A549 (cell line): Measurements from ENCODE around the gene PTH2R.

Experiments
- CEBPB ChIP-seq, 2 experiments: fragments of >200 bp in 1 of 2; sonication (Bioruptor Twin) in 1 of 2; formaldehyde crosslinking in 1 of 2; IDR thresholded peaks; 2 replicates each; pipeline ENCODE4 v1.6.1; 2012 to 2016
- CTCF ChIP-seq: fragments of >200 bp; sonication (Bioruptor Twin); formaldehyde crosslinking; IDR thresholded peaks from 3 replicates; pipeline ENCODE4 v1.5.1; 2016
- EP300 ChIP-seq, 2 experiments: fragments of >200 bp; sonication (Bioruptor Twin); formaldehyde crosslinking; IDR thresholded peaks; 2 replicates in 1 of 2; 3 replicates in 1 of 2; pipeline ENCODE4 v1.6.1; 2016 to 2017
- FOXS1 ChIP-seq: fragments of 250-450 bp; sonication (Bioruptor Pico); IDR thresholded peaks from 2 replicates; pipeline ENCODE4 v1.5.0; 2020; ENCODE audit warnings: mild to moderate bottlenecking, moderate library complexity
- HMGXB4 ChIP-seq: fragments of 250-450 bp; sonication (Bioruptor Pico); IDR thresholded peaks from 2 replicates; pipeline ENCODE4 v1.5.0; 2021; ENCODE audit warnings: mild to moderate bottlenecking, moderate library complexity, borderline replicate concordance
- POLR2A ChIP-seq: IDR thresholded peaks from 2 replicates; pipeline ENCODE4 v1.6.1; 2012; ENCODE audit warnings: mild to moderate bottlenecking, low read length
- USF2 ChIP-seq: fragments of 450-650 bp; IDR thresholded peaks from 2 replicates; pipeline ENCODE4 v1.6.1; 2014; ENCODE audit warnings: antibody characterized with exemption

GRCh38 chr2:208441951-208442350, 35.4 kb downstream of the PTH2R start:
- no peak for TF ChIP-seq POLR2A
- TF ChIP-seq USF2, result no peak
- TF ChIP-seq CTCF, result no peak
- no peak for TF ChIP-seq FOXS1 (CRISPR knock-in tag)
- no peak for TF ChIP-seq EP300 (IDR thresholded peaks at IDR 0.05)
- no peak for TF ChIP-seq HMGXB4
- no peak for TF ChIP-seq CEBPB (IDR thresholded peaks at IDR 0.05)
